GM23248 (cell line): Measurements from ENCODE around the gene NOCT. TPM values are rescaled to one million over a fixed set of nuclear protein-coding genes. Genes with fewer than 3 reads are reported as not detected.

ENCODE experiments used
- DNase-seq: peaks from one replicate; pipeline ENCODE4 v3.0.0-alpha.2; 2015
- H2AFZ ChIP-seq: fragments of 200-600 bp; sonication (generic); 2 replicates; pipeline ENCODE4 v1.6.1; 2016; ENCODE audit warnings: antibody characterized with exemption
- H3F3A ChIP-seq: fragments of 200-600 bp; sonication (generic); 2 replicates; pipeline ENCODE4 v1.6.1; 2016; ENCODE audit warnings: mild to moderate bottlenecking, antibody characterized with exemption, mixed run types; ENCODE audit not compliant: insufficient read depth
- H3K27ac ChIP-seq: fragments of 200-600 bp; sonication (generic); 2 replicates; pipeline ENCODE4 v1.5.1; 2016; ENCODE audit warnings: mild to moderate bottlenecking
- H3K27me3 ChIP-seq: fragments of 200-600 bp; sonication (generic); replicated peaks from 2 replicates; pipeline ENCODE4 v1.6.1; 2016; ENCODE audit warnings: mild to moderate bottlenecking; ENCODE audit not compliant: insufficient read depth
- H3K36me3 ChIP-seq: fragments of 200-600 bp; sonication (generic); 2 replicates; pipeline ENCODE4 v1.6.1; 2016; ENCODE audit warnings: low read depth, mild to moderate bottlenecking
- H3K4me1 ChIP-seq: fragments of 200-600 bp; sonication (generic); 2 replicates; pipeline ENCODE4 v1.6.1; 2016; ENCODE audit warnings: mild to moderate bottlenecking; ENCODE audit not compliant: insufficient read depth
- H3K4me2 ChIP-seq: fragments of 200-600 bp; sonication (generic); one replicate; pipeline ENCODE4 v1.6.1; 2016; ENCODE audit warnings: mild to moderate bottlenecking; ENCODE audit not compliant: unreplicated experiment
- H3K4me3 ChIP-seq: fragments of 200-600 bp; sonication (generic); 2 replicates; pipeline ENCODE4 v1.5.1; 2016; ENCODE audit warnings: mild to moderate bottlenecking
- H3K79me2 ChIP-seq: fragments of 200-600 bp; sonication (generic); 2 replicates; pipeline ENCODE4 v1.6.1; 2016; ENCODE audit warnings: mild to moderate bottlenecking; ENCODE audit not compliant: insufficient read depth
- H3K9ac ChIP-seq: fragments of 200-600 bp; sonication (generic); 2 replicates; pipeline ENCODE4 v1.6.1; 2016; ENCODE audit warnings: mild to moderate bottlenecking
- H3K9me2 ChIP-seq: fragments of 200-600 bp; sonication (generic); 2 replicates; pipeline ENCODE4 v1.6.1; 2016; ENCODE audit warnings: mixed run types, mild to moderate bottlenecking, moderate library complexity; ENCODE audit not compliant: insufficient read depth
- H3K9me3 ChIP-seq: fragments of 200-600 bp; sonication (generic); one replicate; pipeline ENCODE4 v1.6.1; 2017; ENCODE audit warnings: low read depth
- H4K20me1 ChIP-seq: fragments of 200-600 bp; sonication (generic); 2 replicates; pipeline ENCODE4 v1.6.0; 2016; ENCODE audit not compliant: insufficient read depth
- EZH2 ChIP-seq: fragments of 200-600 bp; sonication (generic); IDR thresholded peaks from 2 replicates; pipeline ENCODE4 v1.6.1; 2018; ENCODE audit warnings: antibody characterized with exemption, mild to moderate bottlenecking; ENCODE audit not compliant: insufficient read depth, poor library complexity, severe bottlenecking
- EZH2phosphoT487 ChIP-seq: fragments of 200-600 bp; sonication (generic); IDR thresholded peaks from 2 replicates; pipeline ENCODE4 v1.6.1; 2018; ENCODE audit warnings: antibody characterized with exemption, moderate library complexity, mild to moderate bottlenecking, low read depth; ENCODE audit not compliant: insufficient read depth
- WGBS, 2 experiments: methylation state at CpG; one replicate each; pipeline ENCODE4 v1.1.6; 2015 to 2017; ENCODE audit warnings: low lambda C conversion rate in 2 of 2, low coverage in 1 of 2; ENCODE audit errors: missing lambda C conversion rate in 2 of 2; 5-methylcytosine and 5-hydroxymethylcytosine counted together
- in situ Hi-C: fragments of 300-500 bp; cut with MboI; formaldehyde crosslinking; loops from 2 replicates; pipeline ENCODE4 v1.15.0; 2020
- polyA plus RNA-seq: library from polyadenylated mRNA; unstranded; fragments of >200 nt; fragmentation: Nextera tagmentation; extraction: Ambion mirVana; gene quantifications from 2 replicates; pipeline ENCODE4 v1.2.1, GENCODE V29; 2016
- total RNA-seq: library from RNA; depleted of rRNA; stranded (reverse); fragments of >200 nt; shearing (Covaris generic); gene quantifications from 2 replicates; pipeline ENCODE4 v1.2.3, GENCODE V29; 2014

Gene NOCT
- total and polyA plus RNA-seq, 2 experiments from 2014 or later, result 5.1 to 12.6 TPM

- Histone ChIP-seq H3K36me3 (no peaks in the 10 kb centered on the region), H3K4me3 (no peak overlapping the region), H3K9me2 (no peaks in the 10 kb centered on the region), H2AFZ (peak overlapping the region; percentile 62), H3K27me3 (no peaks in the 10 kb centered on the region), H3K9me3 (no peaks in the 10 kb centered on the region), H3K4me1 (no peaks in the 10 kb centered on the region), H3K9ac (no peak overlapping the region), H3K79me2 (no peaks in the 10 kb centered on the region), H4K20me1 (no peaks in the 10 kb centered on the region), H3K4me2 (no peak overlapping the region), H3K27ac (no peak overlapping the region), H3F3A (0 out of 2 replicates have a peak, but pooled peaks cover 5% of the 10 kb centered on the region)
- TF ChIP-seq EZH2 (no peak), EZH2phosphoT487 (no peak)
- in situ Hi-C loops, result no loop called here
- 9 to 14% methylated on average over 4 of the region's 4 CpGs for WGBS, 2 experiments
- peak; percentile 71 for DNase-seq
Measured at GRCh38 chr4:138981930-138982390, 33.6 kb upstream of the NOCT start.

- Histone ChIP-seq H3K27ac (no peak overlapping the region), H3K9me3 (no peaks in the 10 kb centered on the region), H3K9me2 (no peaks in the 10 kb centered on the region), H3K4me1 (no peaks in the 10 kb centered on the region), H3K27me3 (no peaks in the 10 kb centered on the region), H3K4me2 (no peak overlapping the region), H4K20me1 (no peaks in the 10 kb centered on the region), H3K79me2 (no peaks in the 10 kb centered on the region), H3F3A (0 out of 2 replicates have a peak, but pooled peaks cover 5% of the 10 kb centered on the region), H3K9ac (no peak overlapping the region), H3K4me3 (no peak overlapping the region), H3K36me3 (no peaks in the 10 kb centered on the region), H2AFZ (peak overlapping the region; percentile 62; the same call in 1 of the 2 replicates)
- no peak for DNase-seq
- 84 to 86% methylated on average over 7 of the region's 7 CpGs for WGBS, 2 experiments
- in situ Hi-C loops, result no loop called here
- TF ChIP-seq EZH2 (no peak), EZH2phosphoT487 (no peak)
Measured at GRCh38 chr4:138982754-138983153, 32.8 kb upstream of the NOCT start.

- Histone ChIP-seq H3K36me3 (no peaks in the 10 kb centered on the region), H2AFZ (no peak overlapping the region), H3K9me3 (no peaks in the 10 kb centered on the region), H3K4me2 (no peak overlapping the region), H3K9me2 (no peaks in the 10 kb centered on the region), H3K4me3 (no peak overlapping the region), H3K9ac (no peak overlapping the region), H3K4me1 (no peaks in the 10 kb centered on the region), H4K20me1 (no peaks in the 10 kb centered on the region), H3K27me3 (no peaks in the 10 kb centered on the region), H3K27ac (no peak overlapping the region), H3K79me2 (no peaks in the 10 kb centered on the region), H3F3A (0 out of 2 replicates have a peak, but pooled peaks cover 5% of the 10 kb centered on the region)
- TF ChIP-seq EZH2phosphoT487, result no peak
- no peak for TF ChIP-seq EZH2
- DNase-seq, result no peak
- in situ Hi-C loops, result no loop called here
- 90 to 94% methylated on average over 5 of the region's 5 CpGs for WGBS, 2 experiments
Measured at GRCh38 chr4:138983690-138984089, 31.9 kb upstream of the NOCT start.

GRCh38 chr4:138984647-138985046 lies 30.9 kb upstream of the NOCT start:
- Histone ChIP-seq H3K27ac (no peak overlapping the region), H3K4me2 (no peak overlapping the region), H3K27me3 (no peaks in the 10 kb centered on the region), H4K20me1 (no peaks in the 10 kb centered on the region), H3K9ac (no peak overlapping the region), H3K4me3 (no peak overlapping the region), H2AFZ (no peak overlapping the region), H3K9me3 (no peaks in the 10 kb centered on the region), H3K4me1 (no peaks in the 10 kb centered on the region), H3K79me2 (no peaks in the 10 kb centered on the region), H3K9me2 (no peaks in the 10 kb centered on the region), H3F3A (0 out of 2 replicates have a peak, but pooled peaks cover 5% of the 10 kb centered on the region), H3K36me3 (no peaks in the 10 kb centered on the region)
- TF ChIP-seq EZH2 (no peak), EZH2phosphoT487 (no peak)
- WGBS, 2 experiments, result 93 to 96% methylated on average over 1 of the region's 1 CpG
- no peak for DNase-seq
- in situ Hi-C loops, result no loop called here

GRCh38 chr4:138992676-138993075 lies 22.9 kb upstream of the NOCT start:
- Histone ChIP-seq H2AFZ (no peak overlapping the region), H3K4me2 (no peak overlapping the region), H3K4me3 (no peak overlapping the region), H3K9ac (no peak overlapping the region), H3K9me2 (no peaks in the 10 kb centered on the region), H3F3A (no peaks in the 10 kb centered on the region), H3K9me3 (no peaks in the 10 kb centered on the region), H3K27me3 (no peaks in the 10 kb centered on the region), H3K27ac (no peak overlapping the region), H3K36me3 (no peaks in the 10 kb centered on the region), H3K4me1 (no peaks in the 10 kb centered on the region), H4K20me1 (no peaks in the 10 kb centered on the region), H3K79me2 (no peaks in the 10 kb centered on the region)
- TF ChIP-seq EZH2 (no peak), EZH2phosphoT487 (no peak)
- 97 to 100% methylated on average over 2 of the region's 2 CpGs for WGBS, 2 experiments
- in situ Hi-C loops, result no loop called here
- DNase-seq, result no peak
